Smooth muscle cell (in vitro differentiated cells): Measurements from ENCODE around the gene ARL10. TPM values are rescaled to one million over a fixed set of nuclear protein-coding genes. Genes with fewer than 3 reads are reported as not detected.

Experiments
- DNase-seq: peaks from one replicate; lab custom pipeline; 2025; ENCODE audit not compliant: unreplicated experiment; lab: John Stamatoyannopoulos, UW
- H2AFZ ChIP-seq: fragments of 200-600 bp; sonication (generic); 2 replicates; pipeline ENCODE4 v1.6.0; 2016; ENCODE audit warnings: antibody characterized with exemption, low read depth, mild to moderate bottlenecking
- H3F3A ChIP-seq: fragments of 200-600 bp; sonication (generic); 2 replicates; pipeline ENCODE4 v1.6.0; 2017; ENCODE audit warnings: antibody characterized with exemption, low read depth
- H3K27ac ChIP-seq: fragments of 200-600 bp; sonication (generic); 2 replicates; pipeline ENCODE4 v1.5.1; 2016; ENCODE audit warnings: low read depth, mild to moderate bottlenecking
- H3K27me3 ChIP-seq: fragments of 200-600 bp; sonication (generic); 2 replicates; pipeline ENCODE4 v1.6.1; 2016; ENCODE audit warnings: low read depth, mild to moderate bottlenecking
- H3K36me3 ChIP-seq: fragments of 200-600 bp; sonication (generic); 2 replicates; pipeline ENCODE4 v1.5.1; 2016; ENCODE audit warnings: low read depth
- H3K4me1 ChIP-seq: fragments of 200-600 bp; sonication (generic); 2 replicates; pipeline ENCODE4 v1.5.1; 2016; ENCODE audit warnings: low read depth
- H3K4me2 ChIP-seq: fragments of 200-600 bp; sonication (generic); 2 replicates; pipeline ENCODE4 v1.6.0; 2016; ENCODE audit warnings: mild to moderate bottlenecking
- H3K4me3 ChIP-seq: fragments of 200-600 bp; sonication (generic); 2 replicates; pipeline ENCODE4 v1.5.1; 2016; ENCODE audit warnings: mild to moderate bottlenecking
- H3K79me2 ChIP-seq: fragments of 200-600 bp; sonication (generic); 2 replicates; pipeline ENCODE4 v1.6.0; 2016; ENCODE audit warnings: low read depth, mild to moderate bottlenecking
- H3K9ac ChIP-seq: fragments of 200-600 bp; sonication (generic); 2 replicates; pipeline ENCODE4 v1.6.0; 2016; ENCODE audit warnings: low read depth
- H3K9me3 ChIP-seq: fragments of 200-600 bp; sonication (generic); replicated peaks from 2 replicates; pipeline ENCODE4 v1.5.1; 2016; ENCODE audit warnings: low read depth
- H4K20me1 ChIP-seq: fragments of 200-600 bp; sonication (generic); 2 replicates; pipeline ENCODE4 v1.6.0; 2016; ENCODE audit warnings: low read depth
- CTCF ChIP-seq: fragments of 200-600 bp; sonication (generic); IDR thresholded peaks from 2 replicates; pipeline ENCODE4 v1.5.1; 2017; ENCODE audit warnings: borderline replicate concordance, mild to moderate bottlenecking, antibody characterized with exemption; ENCODE audit not compliant: insufficient read depth, poor library complexity, severe bottlenecking
- WGBS: methylation state at CpG from one replicate; pipeline ENCODE4 v1.1.7; 2016; ENCODE audit warnings: low lambda C conversion rate; 5-methylcytosine and 5-hydroxymethylcytosine counted together
- polyA plus RNA-seq: library from polyadenylated mRNA; unstranded; fragments of >200 nt; fragmentation: Nextera tagmentation; extraction: Ambion mirVana; gene quantifications from 2 replicates; pipeline ENCODE4 v1.2.1, GENCODE V29; 2016
- total RNA-seq: library from RNA; depleted of rRNA; stranded (reverse); fragments of >200 nt; gene quantifications from 2 replicates; pipeline ENCODE4 v1.2.3, GENCODE V29; 2014

The ARL10 gene
- total and polyA plus RNA-seq, 2 experiments from 2014 or later: 5.6 to 10.7 TPM

GRCh38 chr5:176381423-176381822 lies 16.1 kb downstream of the ARL10 start:
- TF ChIP-seq CTCF: no peak
- H3F3A ChIP-seq: no peaks in the 10 kb centered on the region
- 97% methylated on average over 3 of the region's 3 CpGs for WGBS
- no peak overlapping the region for H3K4me3 ChIP-seq
- no peak overlapping the region for H3K9ac ChIP-seq
- peaks cover 13% of the 10 kb centered on the region for H3K79me2 ChIP-seq
- H3K36me3 ChIP-seq: peaks cover 7% of the 10 kb centered on the region
- no peak for DNase-seq
- H3K27me3 ChIP-seq: no peaks in the 10 kb centered on the region
- no peaks in the 10 kb centered on the region for H3K9me3 ChIP-seq
- H3K27ac ChIP-seq: no peak overlapping the region
- no peaks in the 10 kb centered on the region for H3K4me1 ChIP-seq
- no peaks in the 10 kb centered on the region for H4K20me1 ChIP-seq
- H2AFZ ChIP-seq: no peak overlapping the region
- H3K4me2 ChIP-seq: no peak overlapping the region

DNA sequence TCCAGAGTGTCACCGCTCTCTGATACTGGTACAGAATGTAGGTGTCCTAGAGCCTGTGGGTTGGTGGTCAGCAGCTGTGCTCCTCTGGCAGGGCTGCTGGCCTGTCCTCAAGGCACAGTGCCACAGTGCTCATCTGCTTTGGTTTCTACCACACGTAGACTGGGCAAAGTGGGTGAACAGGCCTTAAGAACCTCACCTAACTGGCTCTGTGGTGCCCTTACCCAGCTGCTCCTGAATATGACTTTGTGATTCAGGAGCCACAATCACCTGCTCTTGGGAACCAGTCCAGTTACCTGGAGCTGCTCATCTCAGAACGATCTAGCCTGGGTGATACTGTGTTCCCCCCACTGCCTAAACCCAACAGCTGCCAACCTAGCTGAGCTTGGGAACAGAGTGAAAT lies 16.7 kb downstream of the ARL10 start:
- no peaks in the 10 kb centered on the region for H3K27me3 ChIP-seq
- no peak overlapping the region for H3K27ac ChIP-seq
- peaks cover 17% of the 10 kb centered on the region for H3K79me2 ChIP-seq
- H3K36me3 ChIP-seq: peaks cover 7% of the 10 kb centered on the region
- H3K4me3 ChIP-seq: no peak overlapping the region
- H4K20me1 ChIP-seq: no peaks in the 10 kb centered on the region
- no peak overlapping the region for H3K9ac ChIP-seq
- H3K4me2 ChIP-seq: no peak overlapping the region
- WGBS: 97% methylated on average over 3 of the region's 3 CpGs
- no peak for DNase-seq
- H3F3A ChIP-seq: no peaks in the 10 kb centered on the region
- H2AFZ ChIP-seq: no peak overlapping the region
- no peak for TF ChIP-seq CTCF
- no peaks in the 10 kb centered on the region for H3K9me3 ChIP-seq
- H3K4me1 ChIP-seq: peaks cover 1% of the 10 kb centered on the region

DNA sequence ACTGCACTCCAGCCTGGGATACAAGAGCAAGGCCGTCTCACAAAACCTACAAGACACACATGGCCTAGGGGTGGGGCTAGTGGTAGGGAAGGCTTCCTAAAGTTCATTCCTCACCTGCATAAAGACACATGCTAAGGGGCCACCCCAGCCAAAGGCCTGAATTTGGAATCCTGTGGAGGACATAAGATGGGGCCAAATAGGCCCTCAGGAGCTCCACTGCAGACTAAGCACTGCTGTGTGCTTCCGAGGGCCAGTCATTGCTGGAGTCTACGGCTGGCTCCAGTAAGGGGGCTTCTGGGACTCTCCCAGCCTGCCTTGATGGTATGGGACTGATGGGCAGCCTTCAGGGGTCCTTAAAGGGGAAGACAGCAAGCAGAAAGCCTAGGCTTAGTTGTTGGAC lies 17.4 kb downstream of the ARL10 start:
- Histone ChIP-seq H3K4me3 (no peak overlapping the region), H3K27me3 (no peaks in the 10 kb centered on the region), H3K4me1 (peaks cover 9% of the 10 kb centered on the region), H3K27ac (no peak overlapping the region), H3F3A (no peaks in the 10 kb centered on the region), H2AFZ (no peak overlapping the region), H3K36me3 (peaks cover 7% of the 10 kb centered on the region), H3K79me2 (peaks cover 25% of the 10 kb centered on the region), H3K9me3 (no peaks in the 10 kb centered on the region), H3K9ac (no peak overlapping the region), H3K4me2 (no peak overlapping the region), H4K20me1 (no peaks in the 10 kb centered on the region)
- TF ChIP-seq CTCF: no peak
- 57% methylated on average over 3 of the region's 3 CpGs for WGBS
- DNase-seq: no peak

- H3K79me2 ChIP-seq: peaks cover 29% of the 10 kb centered on the region
- no peak overlapping the region for H3K9ac ChIP-seq
- no peak overlapping the region for H3K4me2 ChIP-seq
- peaks cover 7% of the 10 kb centered on the region for H3K36me3 ChIP-seq
- H3K9me3 ChIP-seq: no peaks in the 10 kb centered on the region
- H3K4me1 ChIP-seq: peaks cover 11% of the 10 kb centered on the region
- H4K20me1 ChIP-seq: no peaks in the 10 kb centered on the region
- H3F3A ChIP-seq: no peaks in the 10 kb centered on the region
- DNase-seq: no peak
- WGBS: 84% methylated on average over 15 of the region's 15 CpGs
- no peak overlapping the region for H2AFZ ChIP-seq
- H3K27me3 ChIP-seq: no peaks in the 10 kb centered on the region
- TF ChIP-seq CTCF: no peak
- no peak overlapping the region for H3K4me3 ChIP-seq
- H3K27ac ChIP-seq: no peak overlapping the region
These were observed 18.1 kb downstream of the ARL10 start for GRCh38 chr5:176383248-176383905.
